MCF 10A (cell line): ENCODE results near the gene IFT52. TPM values are rescaled to one million over a fixed set of nuclear protein-coding genes. Genes with fewer than 3 reads are reported as not detected.

Source experiments
- total RNA-seq: library from RNA; stranded (reverse); gene quantifications from 2 replicates; pipeline ENCODE4 v1.2.3, GENCODE V29; 2022

The IFT52 gene
- total RNA-seq, 1 experiment from 2014 or later, result 21.8 TPM

Other genes starting within 250 kb of the IFT52 start
- 151 and 193 TPM in 2 replicates for gene SRSF6, start 133.0 kb upstream of the IFT52 start, total RNA-seq
- gene L3MBTL1, start 83.2 kb upstream of the IFT52 start, total RNA-seq, result 10.5 and 11.4 TPM in 2 replicates
- 0.33 and 1.1 TPM in 2 replicates for gene SGK2, start 31.9 kb upstream of the IFT52 start, total RNA-seq
- 16.4 and 44.3 TPM in 2 replicates for gene MYBL2, start 76.2 kb downstream of the IFT52 start, total RNA-seq
- gene GTSF1L, start 136.1 kb downstream of the IFT52 start, total RNA-seq, result not detected in 2 replicates